Measurements from ENCODE around the gene TMEM151B. TPM values are rescaled to one million over a fixed set of nuclear protein-coding genes. Genes with fewer than 3 reads are reported as not detected.

Gene TMEM151B
- total and polyA plus RNA-seq, 9 of the 15 experiments (the other 6 are each of a cell fraction or from before 2014, with no cell fraction given) = not detected

GRCh38 chr6:44255871-44256774, 14.1 kb upstream of the TMEM151B start (continued):
- TF ChIP-seq MNT (conservative IDR thresholded peaks at IDR 0.05) = no peak
- TF ChIP-seq GABPA (tag; conservative IDR thresholded peaks at IDR 0.05; ENCODE audit: low read depth) = no peak
- no peak for TF ChIP-seq ELF4 (CRISPR knock-in tag; IDR thresholded peaks at IDR 0.05)
- TF ChIP-seq BRD9 (IDR thresholded peaks at IDR 0.05; ENCODE audit: low read depth, partially characterized antibody) = no peak
- TF ChIP-seq NCOR1 (IDR thresholded peaks at IDR 0.05) = no peak; the same call in 1 of the 2 replicates
- no peak for TF ChIP-seq BCL6 (CRISPR knock-in tag; IDR thresholded peaks at IDR 0.05)
- no peak for TF ChIP-seq CREBBP (IDR thresholded peaks at IDR 0.05; ENCODE audit: low read depth, low read length)
- no peak for TF ChIP-seq ELK3 (CRISPR knock-in tag; IDR thresholded peaks at IDR 0.05)
- no peak for TF ChIP-seq ATF2 (CRISPR knock-in tag; IDR thresholded peaks at IDR 0.05)
- TF ChIP-seq BCLAF1 (IDR thresholded peaks at IDR 0.05; ENCODE audit: borderline replicate concordance in 1 of 2, control insufficient read depth in 1 of 2, low read depth in 2 of 2, low read length in 1 of 2) = no peak
- TF ChIP-seq E2F5 (CRISPR knock-in tag; IDR thresholded peaks at IDR 0.05) = no peak
- TF ChIP-seq PRPF4 (IDR thresholded peaks at IDR 0.05; ENCODE audit: insufficient read depth, low read depth, low read length, poor library complexity, severe bottlenecking) = no peak

Measured in K562 (cell line).